Prostate gland (tissue), 2 donors: ENCODE measurements around the gene HOXB5. TPM values are rescaled to one million over a fixed set of nuclear protein-coding genes. Genes with fewer than 3 reads are reported as not detected.

Experiments used
- DNase-seq: peaks from one replicate; pipeline ENCODE4 v3.0.0-alpha.2; 2019; ENCODE audit warnings: low spot score
- H3K27ac ChIP-seq, 2 donors: fragments of 200-600 bp; sonication (generic); 2 replicates each; pipeline ENCODE4 v1.5.1; 2017 to 2019
- H3K27me3 ChIP-seq: fragments of 200-600 bp; sonication (generic); replicated peaks from 2 replicates; pipeline ENCODE4 v1.5.1; 2019; ENCODE audit not compliant: insufficient read depth
- H3K36me3 ChIP-seq, 2 donors: fragments of 200-600 bp; sonication (generic); 1 replicate in 1 of 2; 2 replicates in 1 of 2; pipeline versions ENCODE4 v1.5.1 to v1.8.1; 2017 to 2019
- H3K4me1 ChIP-seq: fragments of 200-600 bp; sonication (generic); replicated peaks from 2 replicates; pipeline ENCODE4 v1.5.1; 2019
- H3K4me3 ChIP-seq, 2 donors: fragments of 200-600 bp; sonication (generic); 2 replicates each; pipeline ENCODE4 v1.5.1; 2017 to 2019
- H3K9me3 ChIP-seq: fragments of 200-600 bp; sonication (generic); 2 replicates; pipeline ENCODE4 v1.5.1; 2017
- POLR2A ChIP-seq: fragments of 450-650 bp; IDR thresholded peaks from one replicate; pipeline ENCODE4 v1.6.1; 2016; ENCODE audit warnings: antibody characterized with exemption, mild to moderate bottlenecking
- POLR2AphosphoS5 ChIP-seq: sonication (generic); formaldehyde crosslinking; IDR thresholded peaks from one replicate; pipeline ENCODE4 v1.6.1; 2017; ENCODE audit warnings: antibody characterized with exemption
- WGBS: methylation state at CpG from one replicate; pipeline ENCODE4 v1.1.5; 2018; 5-methylcytosine and 5-hydroxymethylcytosine counted together
- intact Hi-C: fragments of 100-400 bp; cut with DNase I; formaldehyde crosslinking; loops from one replicate; pipeline ENCODE4 v1.14.2; 2022
- total RNA-seq, 2 donors: library from RNA; depleted of rRNA; stranded (reverse); fragments of >200 nt; gene quantifications; one replicate each; pipeline ENCODE4 v1.1.0, GENCODE V29; 2016
- TF ChIP-seq, protein P1 (sequence below), 4 experiments: fragments of 200-600 bp in 2 of 4; fragments of 450-650 bp in 2 of 4; sonication (generic) in 2 of 4; IDR thresholded peaks; 1 replicate in 3 of 4; 2 replicates in 1 of 4; pipeline ENCODE4 v1.5.1; 2016 to 2019; ENCODE audit warnings: antibody characterized with exemption in 4 of 4, mild to moderate bottlenecking in 2 of 4, moderate library complexity in 2 of 4

Gene HOXB5
- total RNA-seq, 2 donors from 2014 or later, result 0.36 to 1.1 TPM

DNA sequence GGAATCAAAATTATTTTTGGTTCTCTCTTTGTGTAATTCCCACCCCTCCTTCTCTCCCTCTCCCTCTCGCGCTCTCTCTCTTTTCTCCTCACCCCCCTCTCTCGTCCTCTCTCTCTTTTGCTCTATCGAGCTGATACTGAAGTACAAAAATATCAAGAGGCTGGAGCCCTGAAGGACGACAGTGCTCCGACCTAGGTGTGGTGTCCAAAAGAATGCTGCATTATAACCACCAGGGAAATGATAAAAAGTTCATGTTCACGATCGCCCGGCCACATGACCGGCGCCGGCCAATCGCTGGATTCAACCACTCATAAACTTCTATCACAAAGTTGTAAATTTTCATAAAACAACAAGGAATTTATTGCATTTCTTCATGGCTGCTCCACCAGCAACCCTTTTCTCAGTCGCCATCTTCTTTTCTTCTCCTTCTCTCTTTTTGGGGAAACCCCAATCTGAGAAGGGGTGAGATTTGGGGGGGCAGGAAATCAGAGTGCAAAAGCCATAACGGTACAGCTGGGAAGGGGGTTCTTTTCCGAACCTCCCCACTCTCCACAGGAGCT lies 11.3 kb upstream of the HOXB5 start, which contains the start of gene HOXB6:
HOXB6 (minus strand) TSS at position 217 of the 560 bp plus-strand sequence. CDS start 6,836 bp downstream, outside the sequence.
- no peak within 1 kb of the TSS for H3K4me3 ChIP-seq
- 11% methylated on average over 16 of the region's 16 CpGs for WGBS
- H3K27me3 ChIP-seq, result peaks cover 63% of the 10 kb centered on the region
- H3K4me1 ChIP-seq, result no peaks in the 10 kb centered on the region
- DNase-seq, result no peak
- intact Hi-C loops, result no loop called here
- no peak within 1 kb of the TSS for H3K27ac ChIP-seq
- TF ChIP-seq, protein P1, sequence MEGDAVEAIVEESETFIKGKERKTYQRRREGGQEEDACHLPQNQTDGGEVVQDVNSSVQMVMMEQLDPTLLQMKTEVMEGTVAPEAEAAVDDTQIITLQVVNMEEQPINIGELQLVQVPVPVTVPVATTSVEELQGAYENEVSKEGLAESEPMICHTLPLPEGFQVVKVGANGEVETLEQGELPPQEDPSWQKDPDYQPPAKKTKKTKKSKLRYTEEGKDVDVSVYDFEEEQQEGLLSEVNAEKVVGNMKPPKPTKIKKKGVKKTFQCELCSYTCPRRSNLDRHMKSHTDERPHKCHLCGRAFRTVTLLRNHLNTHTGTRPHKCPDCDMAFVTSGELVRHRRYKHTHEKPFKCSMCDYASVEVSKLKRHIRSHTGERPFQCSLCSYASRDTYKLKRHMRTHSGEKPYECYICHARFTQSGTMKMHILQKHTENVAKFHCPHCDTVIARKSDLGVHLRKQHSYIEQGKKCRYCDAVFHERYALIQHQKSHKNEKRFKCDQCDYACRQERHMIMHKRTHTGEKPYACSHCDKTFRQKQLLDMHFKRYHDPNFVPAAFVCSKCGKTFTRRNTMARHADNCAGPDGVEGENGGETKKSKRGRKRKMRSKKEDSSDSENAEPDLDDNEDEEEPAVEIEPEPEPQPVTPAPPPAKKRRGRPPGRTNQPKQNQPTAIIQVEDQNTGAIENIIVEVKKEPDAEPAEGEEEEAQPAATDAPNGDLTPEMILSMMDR (IDR thresholded peaks at IDR 0.05), result no peak
- no peak for TF ChIP-seq POLR2AphosphoS5
- TF ChIP-seq POLR2A, result no peak
- H3K36me3 ChIP-seq, result no peaks in the 10 kb centered on the region
- no peaks in the 10 kb centered on the region for H3K9me3 ChIP-seq

DNA sequence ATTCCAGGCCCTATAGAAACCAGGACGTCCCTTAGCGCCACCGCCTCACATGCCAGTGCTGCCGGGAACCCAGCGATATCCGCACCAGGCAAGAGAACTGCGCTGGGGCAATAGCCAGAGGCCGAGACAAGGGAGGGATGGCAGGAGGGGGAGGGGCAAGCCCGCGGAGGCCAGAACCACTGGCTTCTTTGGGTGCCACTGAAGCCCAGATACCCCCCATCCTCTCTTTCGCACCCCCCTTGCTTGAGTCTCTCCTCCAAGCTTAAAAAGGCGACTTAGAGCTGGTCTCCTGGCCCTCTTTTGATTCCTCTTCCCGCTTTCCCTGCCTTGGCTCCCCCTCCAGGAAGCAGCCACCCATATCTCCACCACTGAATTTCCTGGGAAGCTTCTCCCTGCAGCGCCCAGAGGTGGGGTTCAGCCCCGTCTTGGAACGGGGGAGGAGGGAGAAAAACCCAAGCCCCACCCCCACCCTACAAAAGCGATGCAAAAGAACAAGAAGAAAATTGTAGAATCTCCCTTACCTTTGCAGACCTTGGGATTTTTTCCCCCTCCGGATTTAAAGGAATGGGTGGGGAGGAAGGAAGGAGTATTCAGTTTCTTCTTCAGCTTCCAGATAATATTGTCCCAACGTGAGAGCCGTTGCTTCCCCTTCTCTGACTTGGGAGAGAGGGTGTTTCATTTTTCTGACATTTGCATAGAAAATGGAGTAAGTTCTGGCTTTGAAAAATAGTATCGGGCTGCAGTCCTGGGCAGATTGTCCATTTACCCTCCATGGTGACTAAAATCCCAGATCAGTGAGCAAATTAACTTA lies 10.6 kb upstream of the HOXB5 start:
- no peak overlapping the region for H3K27ac ChIP-seq
- intact Hi-C loops, result no loop called here
- DNase-seq, result no peak
- 5% methylated on average over 21 of the region's 21 CpGs for WGBS
- H3K27me3 ChIP-seq, result peaks cover 64% of the 10 kb centered on the region
- H3K4me1 ChIP-seq, result no peaks in the 10 kb centered on the region
- no peaks in the 10 kb centered on the region for H3K36me3 ChIP-seq
- H3K9me3 ChIP-seq, result no peaks in the 10 kb centered on the region
- TF ChIP-seq, protein P1 (IDR thresholded peaks at IDR 0.05), result no peak
- no peak for TF ChIP-seq POLR2AphosphoS5
- no peak for TF ChIP-seq POLR2A
- H3K4me3 ChIP-seq, result no peak overlapping the region

DNA sequence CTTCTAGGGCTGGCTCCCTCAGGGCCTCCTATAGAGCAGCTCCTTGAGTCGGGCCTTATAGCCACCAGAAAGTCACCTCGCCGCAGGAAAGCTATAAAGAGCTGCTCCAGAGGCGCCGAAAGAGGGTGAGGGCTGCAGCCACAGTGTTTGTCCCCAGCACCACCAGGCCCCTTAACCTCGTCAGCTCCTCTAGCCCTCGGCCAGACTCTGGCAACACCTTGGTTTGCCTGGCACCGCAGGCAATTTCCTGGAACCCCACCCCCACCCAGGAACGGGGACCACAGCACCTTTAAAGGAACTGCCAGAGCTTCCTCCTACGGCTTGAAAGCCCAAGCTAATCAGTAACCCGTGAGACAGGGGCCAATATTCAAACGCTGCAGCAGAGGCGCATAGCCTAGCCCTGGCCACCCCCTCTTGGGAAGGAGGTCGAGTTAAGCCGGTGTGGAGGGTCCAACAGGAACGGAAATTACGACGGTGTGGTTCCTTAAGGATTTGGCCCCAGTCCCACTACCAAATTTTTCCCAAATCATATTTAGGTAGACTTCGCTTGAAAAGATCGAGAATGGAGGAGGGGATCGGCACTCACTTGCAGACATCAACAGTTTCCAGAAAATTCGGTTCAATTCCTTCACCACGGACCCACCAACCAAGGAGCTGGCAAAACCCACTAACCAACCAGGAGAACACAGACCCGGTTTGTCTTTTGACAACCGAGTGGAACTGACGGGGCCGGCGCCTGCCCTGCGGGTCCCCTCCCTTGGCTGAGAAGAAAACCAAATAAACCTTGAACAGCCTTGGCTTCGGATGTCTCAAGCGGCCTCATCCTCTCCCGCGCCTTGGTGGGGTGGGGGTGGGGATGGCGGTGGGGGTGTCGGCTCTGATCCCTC lies 8.2 kb upstream of the HOXB5 start:
- Histone ChIP-seq H3K36me3 (no peaks in the 10 kb centered on the region), H3K27me3 (peaks cover 60% of the 10 kb centered on the region), H3K27ac (no peak overlapping the region), H3K4me3 (no peak overlapping the region), H3K4me1 (no peaks in the 10 kb centered on the region), H3K9me3 (no peaks in the 10 kb centered on the region)
- DNase-seq, result no peak
- TF ChIP-seq, protein P1 (IDR thresholded peaks at IDR 0.05), result no peak
- TF ChIP-seq POLR2AphosphoS5, result no peak
- TF ChIP-seq POLR2A, result no peak
- intact Hi-C loops, result no loop called here
- WGBS, result 15% methylated on average over 35 of the region's 35 CpGs

DNA sequence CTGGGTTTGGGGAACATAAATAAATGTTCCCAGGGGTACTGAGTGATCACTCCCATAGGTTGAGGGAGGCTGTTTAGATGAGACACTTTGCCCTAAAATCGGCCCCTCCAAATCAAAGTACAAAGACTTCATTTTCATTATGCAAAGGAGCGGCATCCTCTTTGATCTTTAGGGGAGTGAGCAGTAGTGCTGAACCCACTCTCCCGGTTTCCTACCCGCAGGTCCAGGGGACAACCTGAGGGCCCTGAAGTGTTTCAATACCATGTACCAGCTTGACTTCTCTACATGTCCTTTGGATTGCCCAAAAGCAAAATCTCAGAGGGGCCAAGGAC lies 7.6 kb upstream of the HOXB5 start:
- Histone ChIP-seq H3K27ac (no peak overlapping the region), H3K36me3 (no peaks in the 10 kb centered on the region), H3K4me3 (no peak overlapping the region), H3K27me3 (peaks cover 58% of the 10 kb centered on the region), H3K9me3 (no peaks in the 10 kb centered on the region), H3K4me1 (no peaks in the 10 kb centered on the region)
- TF ChIP-seq, protein P1 (IDR thresholded peaks at IDR 0.05), result no peak
- TF ChIP-seq POLR2A (no peak), POLR2AphosphoS5 (no peak)
- intact Hi-C loops, result no loop called here
- WGBS, result 56% methylated on average over 4 of the region's 4 CpGs
- DNase-seq, result no peak
